IMR-90 (cell line): ENCODE measurements around the gene MPL. TPM values are rescaled to one million over a fixed set of nuclear protein-coding genes. Genes with fewer than 3 reads are reported as not detected.

ENCODE experiments used
- ATAC-seq: fragments of 200-7000 bp; cut with Tn5 transposase; 2 replicates; pipeline ENCODE4 v1.9.1; 2020; ENCODE audit warnings: low read depth, mild to moderate bottlenecking, moderate library complexity
- BruUV-seq: library from RNA; stranded (reverse); fragments of 400-500 nt; replicated peaks from 2 replicates; lab custom pipeline; 2021; lab: Mats Ljungman, UMichigan
- CTCF ChIA-PET: fragments of 300-600 bp; formaldehyde crosslinking; extraction: SDS; loops from one replicate; lab custom pipeline; 2021; ENCODE audit warnings: antibody characterized with exemption; lab: Yijun Ruan, JAX
- POLR2A ChIA-PET: fragments of 300-600 bp; sonication (Branson Sonifier 250); formaldehyde crosslinking; loops from one replicate; lab custom pipeline; 2022; ENCODE audit warnings: antibody characterized with exemption; ENCODE audit not compliant: unreplicated experiment; lab: Charles Lee
- DNase-seq: peaks from one replicate; pipeline ENCODE4 v3.0.0; 2013
- H2AFZ ChIP-seq: replicated peaks from 2 replicates; pipeline ENCODE3; 2013; ENCODE audit warnings: low read length, mild to moderate bottlenecking; ENCODE audit not compliant: poor library complexity
- H2AK5ac ChIP-seq: 2 replicates; pipeline ENCODE4 v1.6.1; 2013; ENCODE audit warnings: low read depth, low read length, inconsistent platforms
- H2AK9ac ChIP-seq: replicated peaks from 2 replicates; pipeline ENCODE3; 2013; ENCODE audit warnings: mild to moderate bottlenecking, low read depth, low read length, moderate library complexity; ENCODE audit not compliant: poor library complexity
- H2BK120ac ChIP-seq: 2 replicates; pipeline ENCODE4 v1.6.1; 2013; ENCODE audit warnings: low read depth, low read length, inconsistent platforms
- H2BK15ac ChIP-seq: 3 replicates; pipeline ENCODE4 v1.6.1; 2013; ENCODE audit warnings: low read depth, low read length, inconsistent platforms
- H2BK20ac ChIP-seq: 2 replicates; pipeline ENCODE4 v1.6.1; 2013; ENCODE audit warnings: low read depth, mild to moderate bottlenecking, inconsistent platforms, low read length, moderate library complexity
- H2BK5ac ChIP-seq: 2 replicates; pipeline ENCODE4 v1.6.1; 2013; ENCODE audit warnings: mild to moderate bottlenecking, low read depth, low read length, inconsistent platforms; ENCODE audit not compliant: poor library complexity, severe bottlenecking
- H3K14ac ChIP-seq: replicated peaks from 2 replicates; pipeline ENCODE4 v1.6.1; 2013; ENCODE audit warnings: low read depth, low read length, inconsistent platforms
- H3K18ac ChIP-seq: 2 replicates; pipeline ENCODE4 v1.6.1; 2013; ENCODE audit warnings: low read depth, low read length, control low read depth
- H3K23ac ChIP-seq: 2 replicates; pipeline ENCODE4 v1.6.1; 2013; ENCODE audit warnings: low read depth, low read length, inconsistent platforms
- H3K27ac ChIP-seq: 2 replicates; pipeline ENCODE4 v1.5.1; 2013; ENCODE audit warnings: mild to moderate bottlenecking, control low read depth, low read length; ENCODE audit not compliant: insufficient read depth
- H3K27me3 ChIP-seq: 2 replicates; pipeline ENCODE4 v1.6.1; 2013; ENCODE audit warnings: low read length; ENCODE audit not compliant: control insufficient read depth, insufficient read depth
- H3K36me3 ChIP-seq: 2 replicates; pipeline ENCODE4 v1.6.1; 2013; ENCODE audit warnings: low read length, mixed read lengths; ENCODE audit not compliant: control insufficient read depth, insufficient read depth
- H3K4ac ChIP-seq: 2 replicates; pipeline ENCODE4 v1.6.1; 2013; ENCODE audit warnings: low read depth, low read length, inconsistent platforms
- H3K4me1 ChIP-seq: 2 replicates; pipeline ENCODE4 v1.6.1; 2013; ENCODE audit warnings: low read length, mixed read lengths; ENCODE audit not compliant: control insufficient read depth, insufficient read depth
- H3K4me2 ChIP-seq: 2 replicates; pipeline ENCODE4 v1.6.1; 2013; ENCODE audit warnings: low read depth, mild to moderate bottlenecking, control low read depth, low read length, moderate library complexity
- H3K4me3 ChIP-seq: 2 replicates; pipeline ENCODE4 v1.5.1; 2013; ENCODE audit warnings: low read depth, mild to moderate bottlenecking, control low read depth, low read length, moderate library complexity; ENCODE audit not compliant: insufficient read depth
- H3K56ac ChIP-seq: 2 replicates; pipeline ENCODE4 v1.6.1; 2013; ENCODE audit warnings: low read length, inconsistent platforms; ENCODE audit not compliant: insufficient read depth; ENCODE audit errors: extremely low read depth
- H3K79me1 ChIP-seq, 2 experiments: 2 replicates each; pipeline ENCODE4 v1.6.1; 2013; ENCODE audit warnings: low read length in 2 of 2, inconsistent platforms in 1 of 2, low read depth in 1 of 2
- H3K9ac ChIP-seq: 2 replicates; pipeline ENCODE4 v1.6.1; 2013; ENCODE audit warnings: low read depth, low read length, control low read depth
- H3K9me1 ChIP-seq: 2 replicates; pipeline ENCODE4 v1.6.1; 2013; ENCODE audit warnings: low read length, inconsistent platforms; ENCODE audit not compliant: insufficient read depth
- H3K9me3 ChIP-seq: 2 replicates; pipeline ENCODE4 v1.6.1; 2013; ENCODE audit warnings: low read length; ENCODE audit not compliant: control insufficient read depth, insufficient read depth
- H4K20me1 ChIP-seq: 2 replicates; pipeline ENCODE4 v1.6.1; 2013; ENCODE audit warnings: low read length, inconsistent platforms; ENCODE audit not compliant: insufficient read depth
- H4K5ac ChIP-seq: 2 replicates; pipeline ENCODE4 v1.6.1; 2013; ENCODE audit warnings: mild to moderate bottlenecking, low read depth, low read length, control low read depth
- H4K8ac ChIP-seq, 2 experiments: 2 replicates each; pipeline ENCODE4 v1.6.1; 2013; ENCODE audit warnings: low read depth in 2 of 2, low read length in 2 of 2, control low read depth in 1 of 2, inconsistent platforms in 1 of 2
- H4K91ac ChIP-seq: 2 replicates; pipeline ENCODE4 v1.6.1; 2013; ENCODE audit warnings: low read depth, low read length, inconsistent platforms; ENCODE audit not compliant: insufficient read depth
- BHLHE40 ChIP-seq: fragments of 150-350 bp; IDR thresholded peaks from 2 replicates; pipeline ENCODE4 v1.6.1; 2016; ENCODE audit warnings: mild to moderate bottlenecking, low read depth, low read length
- CEBPB ChIP-seq: IDR thresholded peaks from 2 replicates; pipeline ENCODE4 v1.6.1; 2012; ENCODE audit warnings: low read depth, low read length, improper control_type of control experiment
- CHD1 ChIP-seq: IDR thresholded peaks from 2 replicates; pipeline ENCODE4 v1.6.1; 2012; ENCODE audit warnings: low read depth, low read length, improper control_type of control experiment
- CTCF ChIP-seq: conservative IDR thresholded peaks from 2 replicates; pipeline ENCODE4 v1.5.1; 2012; ENCODE audit warnings: mild to moderate bottlenecking, low read depth, low read length, improper control_type of control experiment
- ELK1 ChIP-seq: fragments of 150-350 bp; IDR thresholded peaks from 2 replicates; pipeline ENCODE4 v1.6.1; 2016; ENCODE audit warnings: low read depth, mild to moderate bottlenecking, low read length, moderate library complexity, borderline replicate concordance
- FOS ChIP-seq: fragments of 150-350 bp; IDR thresholded peaks from 2 replicates; pipeline ENCODE4 v1.6.1; 2016; ENCODE audit warnings: low read depth, low read length
- MAFK ChIP-seq: IDR thresholded peaks from 2 replicates; pipeline ENCODE4 v1.6.1; 2012; ENCODE audit warnings: low read depth, low read length, improper control_type of control experiment
- MAZ ChIP-seq: IDR thresholded peaks from 2 replicates; pipeline ENCODE4 v1.6.1; 2012; ENCODE audit warnings: low read depth, mild to moderate bottlenecking, low read length, improper control_type of control experiment, moderate library complexity, borderline replicate concordance
- MXI1 ChIP-seq: IDR thresholded peaks from 2 replicates; pipeline ENCODE4 v1.6.1; 2012; ENCODE audit warnings: low read depth, mild to moderate bottlenecking, low read length, moderate library complexity, borderline replicate concordance
- NFE2L2 ChIP-seq: fragments of 150-350 bp; IDR thresholded peaks from 2 replicates; pipeline ENCODE4 v1.6.1; 2016; ENCODE audit warnings: low read depth, mild to moderate bottlenecking, low read length
- POLR2A ChIP-seq: IDR thresholded peaks from 2 replicates; pipeline ENCODE4 v1.6.1; 2012; ENCODE audit warnings: mild to moderate bottlenecking, low read depth, low read length
- RAD21 ChIP-seq: IDR thresholded peaks from 2 replicates; pipeline ENCODE4 v1.6.1; 2012; ENCODE audit warnings: low read length, improper control_type of control experiment
- RCOR1 ChIP-seq: IDR thresholded peaks from 2 replicates; pipeline ENCODE4 v1.6.1; 2012; ENCODE audit warnings: mild to moderate bottlenecking, low read length, improper control_type of control experiment; ENCODE audit not compliant: insufficient replicate concordance
- RFX5 ChIP-seq: IDR thresholded peaks from 2 replicates; pipeline ENCODE4 v1.8.0; 2012; ENCODE audit warnings: low read depth, mild to moderate bottlenecking, low read length, moderate library complexity
- SMC3 ChIP-seq: fragments of 150-350 bp; IDR thresholded peaks from 2 replicates; pipeline ENCODE4 v1.6.1; 2016; ENCODE audit warnings: low read depth, mild to moderate bottlenecking, antibody characterized with exemption, low read length, moderate library complexity
- WGBS, 2 experiments: methylation state at CpG; one replicate each; pipeline versions ENCODE4 v1.1.5 to v1.1.7; 2013; ENCODE audit warnings: missing lambda C conversion rate in 2 of 2; ENCODE audit not compliant: insufficient read length in 1 of 2; ENCODE audit errors: extremely low coverage in 2 of 2; 5-methylcytosine and 5-hydroxymethylcytosine counted together
- dilution Hi-C: fragments of 300-500 bp; cut with HindIII; formaldehyde crosslinking; loops from one replicate; pipeline ENCODE4 v1.14.3; 2018; ENCODE audit warnings: low sequenced_read_pairs; ENCODE audit not compliant: unreplicated experiment
- in situ Hi-C: fragments of 300-500 bp; cut with MboI; formaldehyde crosslinking; loops from 3 replicates; pipeline ENCODE4 v1.14.3; 2019; ENCODE audit warnings: low sequenced_read_pairs, inconsistent platforms, mixed read lengths
- intact Hi-C: fragments of 100-400 bp; cut with micrococcal nuclease; formaldehyde crosslinking; loops from 2 replicates; pipeline ENCODE4 v1.10.0; 2022
- polyA plus RNA-seq, 3 experiments: library from polyadenylated mRNA; depleted of rRNA; stranded (reverse); fragments of >200 nt; gene quantifications; 2 replicates each; pipeline ENCODE4 v1.2.3, GENCODE V29; 2012; ENCODE audit warnings: low replicate concordance in 1 of 3
- total RNA-seq: library from RNA; depleted of rRNA; stranded (reverse); fragments of >200 nt; gene quantifications from 2 replicates; pipeline ENCODE4 v1.2.3, GENCODE V29; 2012

The MPL gene
- total and polyA plus RNA-seq, 2 of the 4 experiments (the other 2 are of a cell fraction): 0.12 TPM; not detected in 1

- BruUV-seq: no TSS peak
- dilution Hi-C loops: no loop called here
- 0 out of 2 replicates have a peak overlapping the region, but pooled peaks have one; percentile 97 for H3K9ac ChIP-seq
- TF ChIP-seq ELK1 (no peak), CHD1 (no peak), MAZ (no peak), RAD21 (no peak), CEBPB (no peak), BHLHE40 (no peak), POLR2A (no peak), MAFK (no peak), FOS (no peak), CTCF (no peak), SMC3 (no peak), RFX5 (no peak), NFE2L2 (no peak), RCOR1 (no peak), MXI1 (no peak)
Observed at GRCh38 chr1:43387976-43388599, 50.5 kb downstream of the MPL start.

More at GRCh38 chr1:43387976-43388599, 50.5 kb downstream of the MPL start:
- H2AK9ac ChIP-seq: peak overlapping the region; percentile 60
- ATAC-seq: no peak
- peaks cover 10% of the 10 kb centered on the region for H3K9me1 ChIP-seq
- H3K4me1 ChIP-seq: peaks cover 8% of the 10 kb centered on the region
- H3K23ac ChIP-seq: peak overlapping the region; percentile 94
- H3K18ac ChIP-seq: no peak overlapping the region
- H3K9me3 ChIP-seq: no peaks in the 10 kb centered on the region
- H3K14ac ChIP-seq: peak overlapping the region; percentile 98; the same call in 1 of the 2 replicates
- H4K8ac ChIP-seq: peak overlapping the region; percentile 8 to 98; a peak in 1 of 4 replicates
- H2AK5ac ChIP-seq: peak overlapping the region; percentile 98; the same call in 1 of the 2 replicates
- 0 out of 2 replicates have a peak overlapping the region, but pooled peaks have one; percentile 99 for H3K4ac ChIP-seq
- CTCF ChIA-PET: interaction anchor here (0.6 kb wide), 1 partner anchor 1354 kb away, joined by 3 read pairs; no protein-coding TSS in a partner anchor
- peaks cover 37 to 79% of the 10 kb centered on the region in 2 experiments for H3K79me1 ChIP-seq
- H2BK15ac ChIP-seq: no peak overlapping the region
- no peak overlapping the region for H3K27ac ChIP-seq
- H4K20me1 ChIP-seq: peaks cover 20% of the 10 kb centered on the region; the same call in 1 of the 2 replicates
- no peak overlapping the region for H2BK5ac ChIP-seq
- WGBS, 2 experiments: no CpG with 5 or more reads among the region's 4 CpGs
- DNase-seq: peak; percentile 35
- H2BK120ac ChIP-seq: no peak overlapping the region
- peak overlapping the region; percentile 86 for H3K4me2 ChIP-seq
- no peak overlapping the region for H4K5ac ChIP-seq
- H2BK20ac ChIP-seq: no peak overlapping the region
- intact Hi-C loops (no loop called here), in situ Hi-C loops (no loop called here)
- POLR2A ChIA-PET: interaction anchor here (0.8 kb wide), 1 partner anchor 90 kb away, joined by 4 read pairs; no protein-coding TSS in a partner anchor
- peaks cover 36% of the 10 kb centered on the region for H3K36me3 ChIP-seq
- H3K27me3 ChIP-seq: no peaks in the 10 kb centered on the region
- no peak overlapping the region for H2AFZ ChIP-seq
- H4K91ac ChIP-seq: no peak overlapping the region
- H3K4me3 ChIP-seq: peak overlapping the region; percentile 92; the same call in 1 of the 2 replicates
- no peak overlapping the region for H3K56ac ChIP-seq
